Islet of Langerhans (tissue), 1 donor: ENCODE results near the gene SPTBN5.

Experiments used
- FAIRE-seq: peaks from one replicate; lab custom pipeline; 2011; peaks lifted over from hg19 to GRCh38; lab: Jason Lieb, UNC

The SPTBN5 gene

GRCh38 chr15:41903782-41904181 is 9.9 kb upstream of the SPTBN5 start:
- no peak for FAIRE-seq

GRCh38 chr15:41901431-41901830 is 7.6 kb upstream of the SPTBN5 start:
- FAIRE-seq: no peak

- no peak for FAIRE-seq
Observed at GRCh38 chr15:41900526-41901380, 6.9 kb upstream of the SPTBN5 start.

- no peak for FAIRE-seq
Observed at GRCh38 chr15:41899854-41900442, 6.1 kb upstream of the SPTBN5 start.

GRCh38 chr15:41897363-41897799 is 3.5 kb upstream of the SPTBN5 start:
- FAIRE-seq: no peak

GRCh38 chr15:41896566-41896965 is 2.7 kb upstream of the SPTBN5 start:
- no peak for FAIRE-seq

- no peak for FAIRE-seq
Observed at GRCh38 chr15:41895957-41896356, 2.1 kb upstream of the SPTBN5 start.

- no peak for FAIRE-seq
Observed at GRCh38 chr15:41895491-41895890, 1.6 kb upstream of the SPTBN5 start.

GRCh38 chr15:41894791-41895463 is 1.1 kb upstream of the SPTBN5 start:
- no peak for FAIRE-seq

GRCh38 chr15:41894251-41894790 is 468 bp upstream of the SPTBN5 start:
- no peak for FAIRE-seq

- no peak for FAIRE-seq
Observed at GRCh38 chr15:41892621-41893421, 1.0 kb downstream of the SPTBN5 start.

GRCh38 chr15:41891946-41892345 is 1.9 kb downstream of the SPTBN5 start:
- no peak for FAIRE-seq

- FAIRE-seq: no peak
Observed at GRCh38 chr15:41891226-41891625, 2.6 kb downstream of the SPTBN5 start.

- FAIRE-seq: no peak
Observed at GRCh38 chr15:41890050-41890690, 3.7 kb downstream of the SPTBN5 start.

- no peak for FAIRE-seq
Observed at GRCh38 chr15:41888662-41889253, 5.1 kb downstream of the SPTBN5 start.

- no peak for FAIRE-seq
Observed at GRCh38 chr15:41887893-41888292, 6.0 kb downstream of the SPTBN5 start.

- FAIRE-seq: no peak
Observed at GRCh38 chr15:41887161-41887560, 6.7 kb downstream of the SPTBN5 start.

GRCh38 chr15:41886741-41887140 is 7.1 kb downstream of the SPTBN5 start:
- no peak for FAIRE-seq

- FAIRE-seq: no peak
Observed at GRCh38 chr15:41885841-41886240, 8.0 kb downstream of the SPTBN5 start.

- no peak for FAIRE-seq
Observed at GRCh38 chr15:41885321-41885720, 8.5 kb downstream of the SPTBN5 start.

GRCh38 chr15:41884458-41884857 is 9.4 kb downstream of the SPTBN5 start:
- FAIRE-seq: no peak
